Raji (cell line): Measurements from ENCODE around the gene FRMD1.

Experiments used
- POLR2A ChIP-seq: IDR thresholded peaks from 2 replicates; pipeline ENCODE4 v1.6.1; 2011; ENCODE audit warnings: low read depth, low read length, control low read depth; ENCODE audit not compliant: insufficient read depth

FRMD1 gene

DNA sequence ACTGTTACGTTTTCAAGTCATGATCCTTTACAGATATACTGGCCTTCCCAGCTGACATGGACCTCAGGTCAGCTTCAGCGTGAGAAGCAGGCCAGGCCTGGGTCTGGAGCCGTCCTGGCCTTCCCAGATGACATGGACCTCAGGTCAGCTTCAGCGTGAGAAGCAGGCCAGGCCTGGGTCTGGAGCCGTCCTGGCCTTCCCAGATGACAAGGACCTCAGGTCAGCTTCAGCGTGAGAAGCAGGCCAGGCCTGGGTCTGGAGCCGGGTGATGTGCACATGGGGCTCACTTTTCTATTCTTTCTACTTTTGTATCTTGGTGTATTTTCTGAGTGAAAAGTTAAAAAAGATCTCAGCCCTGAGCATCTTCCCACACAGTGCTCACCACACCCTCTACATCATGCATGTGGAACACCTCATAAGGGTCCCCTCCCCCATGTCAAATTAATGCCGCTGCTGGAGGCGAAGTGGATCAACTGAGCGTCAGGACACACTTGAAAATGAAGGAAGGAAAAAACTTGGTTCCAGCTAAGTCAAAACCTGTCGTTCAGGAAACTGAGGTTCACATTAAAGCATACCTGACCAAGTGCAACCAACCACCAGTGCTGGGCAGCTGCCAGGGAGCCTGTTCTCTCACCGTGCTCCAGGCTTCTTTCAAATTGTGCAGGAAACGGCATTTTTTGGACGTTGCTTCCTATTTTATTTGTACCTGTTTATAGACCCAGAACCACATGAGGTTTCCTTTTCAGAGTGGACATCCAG, 49.4 kb downstream of the FRMD1 start:
- no peak for TF ChIP-seq POLR2A

DNA sequence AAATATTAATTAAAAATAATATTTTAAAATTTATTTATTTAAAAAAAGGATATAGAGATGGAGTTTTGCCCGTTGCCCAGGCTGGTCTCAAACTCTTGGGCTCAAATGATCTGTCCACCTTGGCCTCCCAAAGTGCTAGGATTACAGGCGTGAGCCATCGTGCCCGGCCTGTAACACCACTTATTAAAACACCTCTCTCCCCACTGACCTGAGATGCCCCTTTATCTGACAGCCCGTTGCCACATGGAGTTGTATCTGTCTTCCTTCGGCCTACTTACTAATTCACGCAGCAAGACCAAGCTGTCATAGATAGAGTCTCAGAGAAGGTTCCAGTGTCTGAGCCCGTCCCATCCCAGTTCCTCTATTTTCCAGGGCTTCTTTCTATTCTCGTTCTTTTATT, 50.8 kb downstream of the FRMD1 start:
- no peak for TF ChIP-seq POLR2A

DNA sequence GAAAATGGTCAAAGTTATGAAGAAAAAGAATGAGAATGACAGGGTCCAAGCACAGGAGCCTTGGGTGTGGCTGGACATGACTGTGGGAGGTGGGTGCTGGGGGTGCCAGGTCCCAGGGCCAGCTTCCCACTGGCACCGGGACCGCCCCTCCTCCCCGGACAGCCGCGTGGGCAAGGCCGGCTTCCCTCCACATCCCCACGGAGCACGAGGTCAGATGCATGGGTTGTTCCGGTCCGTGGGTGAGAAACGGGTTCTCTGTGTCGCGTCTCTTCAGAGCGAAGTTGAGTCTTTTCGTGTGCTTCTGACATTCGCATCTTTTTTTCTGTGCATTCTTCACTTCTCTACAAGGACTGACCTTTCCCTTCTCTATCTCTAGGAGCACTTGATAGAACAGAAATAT, 51.5 kb downstream of the FRMD1 start:
- TF ChIP-seq POLR2A = no peak

DNA sequence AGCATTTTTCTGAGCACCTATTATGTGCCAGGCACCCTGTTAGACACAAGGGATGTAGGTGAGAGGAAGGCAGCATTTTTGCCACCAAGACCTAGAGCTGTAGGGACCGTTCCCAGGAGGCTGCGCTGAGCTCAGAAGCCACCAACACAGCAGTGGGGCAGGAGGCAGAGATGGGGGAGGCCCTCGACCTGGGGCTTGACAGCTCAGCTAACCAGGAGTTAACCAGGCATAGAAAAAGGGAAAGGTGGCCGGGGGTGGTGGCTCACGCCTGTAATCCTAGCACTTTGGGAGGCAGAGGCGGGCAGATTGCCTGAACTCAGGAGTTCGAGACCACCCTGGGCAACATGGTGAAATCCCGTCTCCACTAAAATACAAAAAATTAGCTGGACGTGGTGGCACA, 52.1 kb downstream of the FRMD1 start:
- TF ChIP-seq POLR2A = no peak

DNA sequence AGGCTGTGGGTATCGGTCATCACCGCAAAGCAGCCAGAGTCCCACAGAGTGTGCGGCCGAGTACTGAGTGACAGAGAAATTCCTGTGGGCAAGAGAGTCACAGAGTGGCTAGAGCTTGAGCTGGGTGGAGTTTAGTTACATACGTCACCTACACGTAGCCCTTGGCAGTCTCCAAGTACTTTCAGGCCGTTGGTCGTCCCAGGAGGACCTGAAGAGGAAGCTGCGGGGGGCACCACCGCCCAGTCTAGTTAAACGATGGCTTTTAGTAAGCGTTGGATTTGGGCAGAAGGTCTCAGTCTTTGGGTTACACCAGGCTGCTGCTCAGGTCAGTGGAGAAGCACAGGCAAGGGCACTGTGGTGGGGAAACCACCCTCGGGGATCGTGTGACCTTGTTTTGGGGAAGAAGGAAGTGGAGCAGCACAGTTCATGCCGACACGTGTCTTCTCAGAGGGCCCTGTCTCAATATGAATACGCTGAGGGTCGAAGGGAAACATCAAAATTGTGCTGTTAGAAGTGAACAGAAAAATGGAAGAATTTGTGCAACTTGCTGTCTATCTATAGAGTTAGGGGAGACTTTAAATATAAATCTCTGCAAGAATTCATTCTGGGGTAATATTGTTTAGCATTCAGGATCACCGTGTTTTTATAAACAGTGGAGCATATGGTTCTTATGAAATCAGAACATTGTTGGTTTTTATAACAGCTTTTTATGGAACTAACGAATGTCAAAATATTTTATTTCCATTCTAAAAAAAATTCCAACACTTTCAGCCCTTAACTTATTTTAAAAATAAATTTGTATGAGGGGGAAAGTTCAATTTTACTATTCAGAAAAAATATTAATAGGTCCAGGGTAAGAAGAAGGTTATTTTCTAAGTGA, 52.9 kb downstream of the FRMD1 start:
- TF ChIP-seq POLR2A = no peak

DNA sequence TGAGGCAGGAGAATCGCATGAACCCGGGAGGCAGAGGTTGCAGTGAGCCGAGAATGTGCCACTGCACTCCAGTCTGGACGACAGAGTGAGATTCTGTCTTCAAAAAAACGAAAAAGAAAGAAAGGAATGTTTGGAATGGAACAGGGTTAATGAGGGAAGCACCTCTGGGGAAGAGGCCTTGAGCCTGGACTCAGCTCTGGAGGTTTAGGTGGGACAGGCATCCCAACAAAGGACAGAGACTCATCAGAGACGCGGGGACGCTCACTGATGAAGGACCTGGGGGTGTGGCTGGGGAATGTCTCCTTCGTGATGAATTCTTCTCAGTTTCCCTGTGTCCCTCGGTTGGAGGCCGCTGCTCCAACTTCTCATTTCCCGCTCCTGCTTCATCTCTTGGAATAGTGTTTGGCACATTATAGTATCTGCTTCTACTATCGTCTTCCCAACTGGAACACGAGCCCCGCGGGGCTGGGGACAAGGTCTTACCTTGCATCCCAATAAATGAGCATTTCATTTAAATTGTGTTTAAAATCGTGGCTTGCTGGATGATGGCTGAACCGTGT, 54.0 kb downstream of the FRMD1 start:
- TF ChIP-seq POLR2A = no peak

DNA sequence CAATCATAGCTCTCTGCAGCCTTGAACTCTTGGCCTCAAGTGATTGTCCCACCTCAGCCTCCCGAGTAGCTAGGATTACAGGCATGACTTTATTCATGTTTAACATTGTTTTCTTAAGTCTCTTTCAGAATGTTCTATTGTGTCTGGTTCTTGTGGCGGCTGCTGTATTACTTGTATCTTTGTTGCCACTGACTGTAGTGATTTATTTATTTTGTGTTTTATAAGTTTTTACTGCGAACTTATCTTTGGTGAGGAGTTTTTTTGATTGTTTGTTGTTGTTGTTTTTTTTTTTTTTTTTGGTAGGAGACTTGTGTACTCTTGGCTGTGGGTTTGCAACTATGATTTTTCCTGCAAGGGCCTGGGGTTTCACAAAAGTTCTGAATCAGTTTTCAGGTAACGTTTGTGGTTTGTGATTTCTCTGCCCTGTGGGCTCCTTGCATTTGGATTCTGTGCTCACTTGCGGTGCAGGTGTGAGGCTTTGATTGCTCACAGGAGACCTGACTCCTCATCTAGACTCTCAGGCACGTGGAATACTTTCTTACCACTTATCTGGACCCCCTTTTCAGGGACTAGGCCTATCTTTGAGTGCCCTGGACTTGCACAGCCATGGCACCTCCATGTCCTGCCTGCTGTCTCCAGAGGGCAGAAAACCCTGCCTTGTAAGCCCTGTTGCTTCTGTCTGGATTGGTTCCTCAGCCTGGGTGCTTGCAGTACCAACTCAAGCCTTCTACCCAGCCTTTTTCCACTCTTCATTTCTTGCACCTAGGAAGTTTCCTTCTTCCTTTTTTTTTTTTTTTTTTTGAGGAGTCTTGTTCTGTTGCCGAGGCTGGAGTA, 56.3 kb downstream of the FRMD1 start:
- no peak for TF ChIP-seq POLR2A

DNA sequence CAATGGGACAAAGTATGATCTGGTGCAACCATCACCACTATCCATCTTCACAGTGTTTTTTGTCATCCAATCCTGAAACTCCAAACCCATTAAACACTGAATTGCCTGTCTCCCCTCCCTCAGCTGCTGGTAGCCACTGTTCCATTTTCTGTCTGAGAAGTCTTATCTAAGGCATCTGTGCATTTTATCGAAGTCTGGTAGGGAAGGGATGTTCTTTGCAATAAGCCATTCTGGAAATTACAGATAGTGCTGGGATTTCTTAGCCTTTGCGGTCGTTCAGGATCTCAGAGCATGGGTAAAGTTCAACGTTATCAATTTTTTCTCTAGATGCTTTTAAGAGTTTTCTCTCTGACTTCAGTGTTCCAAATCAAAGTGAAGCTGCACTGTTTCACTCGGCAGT, 57.4 kb downstream of the FRMD1 start:
- no peak for TF ChIP-seq POLR2A

DNA sequence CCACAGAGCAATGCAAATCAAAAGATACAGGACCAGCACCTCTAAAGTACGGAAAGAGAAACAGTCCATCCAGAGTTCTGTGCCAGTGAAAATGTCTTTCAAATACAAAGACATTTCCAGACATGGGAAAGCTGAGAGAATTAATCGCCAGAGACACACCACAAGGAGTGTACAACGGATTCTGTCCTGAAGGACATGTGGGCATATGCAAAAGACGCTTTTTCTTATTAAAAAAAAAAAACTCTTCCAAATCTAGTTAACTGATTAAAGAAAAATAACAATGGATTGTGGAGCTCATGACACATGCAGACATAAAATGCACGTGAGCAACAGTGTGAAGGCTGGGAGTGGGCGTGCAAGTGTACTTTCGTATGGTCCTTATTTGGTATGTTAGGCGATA, 58.8 kb downstream of the FRMD1 start:
- TF ChIP-seq POLR2A = no peak

DNA sequence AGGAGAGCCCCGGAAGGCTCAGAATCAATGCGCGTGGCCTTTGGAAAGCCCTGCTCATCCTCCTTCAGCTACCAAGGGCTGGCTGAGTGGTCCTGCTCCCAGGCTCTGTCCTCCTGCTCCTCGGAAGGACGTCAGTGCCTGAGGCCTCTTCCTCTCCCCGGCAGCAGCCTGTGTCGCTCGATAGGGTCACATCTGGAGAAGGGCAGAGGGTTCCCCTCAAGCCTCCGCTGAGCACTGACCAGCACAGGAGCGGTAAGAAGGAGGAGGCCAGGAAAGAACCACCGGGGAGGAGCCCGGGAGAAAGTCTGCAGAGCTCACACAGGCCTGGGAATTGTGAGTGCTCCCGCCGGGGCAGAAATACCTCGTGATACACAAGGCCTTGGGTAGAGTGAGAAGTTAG, 60.3 kb downstream of the FRMD1 start:
- TF ChIP-seq POLR2A = no peak

DNA sequence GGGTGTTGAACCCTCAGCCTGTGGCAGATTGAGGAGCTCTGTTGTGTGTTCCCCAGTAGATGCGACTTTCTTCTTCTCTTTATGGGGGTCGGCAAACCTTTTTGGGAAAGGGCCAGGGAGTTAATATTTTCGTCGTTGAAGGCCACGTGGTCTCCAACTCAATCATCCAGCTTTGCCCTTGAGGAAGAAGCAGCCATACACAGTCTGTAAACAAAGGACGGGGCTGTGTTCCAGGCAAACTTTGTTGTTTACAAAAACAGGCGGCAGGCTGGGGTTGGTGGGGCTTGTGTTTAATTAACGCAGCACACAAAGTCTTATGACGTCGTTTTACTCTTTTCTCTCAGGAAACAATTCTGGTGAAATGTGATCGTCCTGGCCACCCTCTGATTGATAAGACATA, 61.4 kb downstream of the FRMD1 start:
- no peak for TF ChIP-seq POLR2A

DNA sequence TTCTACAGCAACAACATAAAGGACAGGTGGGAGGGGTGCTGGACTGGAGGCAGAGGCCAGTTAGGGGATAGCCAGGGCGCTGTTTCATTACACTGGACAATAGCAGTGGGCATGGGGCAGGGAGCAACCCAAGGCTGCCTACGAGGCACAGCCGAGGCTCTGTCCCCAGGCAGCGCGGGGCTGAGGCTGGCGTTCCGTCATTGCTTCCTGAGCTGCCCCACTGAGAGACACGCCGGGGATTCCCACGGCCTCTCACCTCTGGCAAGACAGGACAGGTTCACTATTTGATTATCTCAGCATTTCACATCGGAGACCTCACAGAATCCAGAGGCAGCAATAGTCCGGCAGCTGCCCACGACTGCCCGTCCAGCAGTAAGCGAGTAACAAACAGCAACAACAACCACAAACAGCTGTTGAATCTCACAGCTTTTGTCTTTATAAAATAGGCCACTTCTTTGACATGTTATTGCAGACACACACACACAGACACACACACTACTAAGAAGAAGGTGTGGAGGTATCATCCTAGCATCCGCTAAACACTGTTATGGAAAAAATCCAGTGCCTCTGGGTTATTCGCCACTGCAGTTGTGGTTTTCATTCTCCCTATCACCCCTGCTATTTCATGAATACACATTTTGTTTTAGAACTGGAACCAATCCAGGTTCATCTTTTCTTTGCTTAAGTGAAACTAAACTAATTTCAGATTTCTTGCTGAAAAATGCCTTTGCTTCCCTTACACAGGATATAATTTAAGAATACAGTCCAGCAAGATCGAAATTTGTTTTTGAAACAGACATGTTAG, 62.1 kb downstream of the FRMD1 start:
- no peak for TF ChIP-seq POLR2A

DNA sequence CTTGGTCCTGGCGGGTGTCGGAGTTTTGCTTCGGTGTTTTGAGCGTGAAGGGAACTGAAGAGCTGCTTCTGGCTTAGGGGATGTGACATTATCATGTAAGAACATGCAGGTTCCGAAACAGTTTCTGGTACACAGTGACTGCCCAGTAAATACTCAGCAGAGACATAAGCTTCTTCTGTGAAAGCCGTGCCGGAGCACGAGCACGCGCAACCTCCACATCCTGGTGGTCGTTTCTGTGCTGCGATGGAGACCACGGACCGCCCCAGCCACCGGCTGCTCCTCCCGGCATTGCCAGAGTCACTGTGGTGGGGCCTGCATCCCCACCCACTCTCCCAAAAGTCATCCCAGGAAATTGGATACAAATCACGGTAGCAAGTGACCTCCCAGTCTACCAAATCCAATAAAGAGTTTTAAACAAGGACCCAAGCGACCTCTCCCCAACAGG, 62.8 kb downstream of the FRMD1 start:
- no peak for TF ChIP-seq POLR2A

DNA sequence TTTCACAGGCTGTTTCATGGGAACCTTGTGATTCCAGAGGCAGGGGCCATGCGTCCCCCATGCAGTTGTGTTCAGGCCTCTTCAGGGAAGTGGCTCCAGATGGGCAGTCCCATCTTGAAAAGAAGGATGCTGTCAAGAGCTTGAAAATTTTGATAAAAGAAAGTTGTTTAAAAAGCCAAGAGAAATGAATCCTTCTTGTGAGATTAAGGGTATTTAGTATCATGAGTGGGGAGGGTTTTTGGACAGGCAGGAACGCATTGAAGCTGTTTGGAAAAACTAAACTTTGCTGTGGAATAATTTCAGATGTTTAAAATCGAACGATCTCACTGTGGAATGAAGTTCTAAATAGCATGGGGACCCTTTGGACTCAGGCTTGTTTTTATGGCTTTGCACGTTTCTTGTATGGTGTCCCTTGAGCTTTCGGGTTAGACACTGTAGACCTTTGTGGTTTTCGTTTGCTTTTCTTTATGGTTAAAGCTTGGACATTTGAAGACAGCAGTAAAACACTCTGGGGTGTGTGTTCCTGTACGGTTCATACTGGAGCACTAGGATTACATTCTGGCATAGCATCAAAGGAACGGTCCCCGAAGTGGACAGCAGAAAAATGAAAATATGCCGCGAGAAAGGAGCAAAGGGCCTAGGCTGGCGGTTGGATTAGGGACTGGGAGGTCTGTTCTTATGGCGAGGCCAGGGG, 63.4 kb downstream of the FRMD1 start:
- no peak for TF ChIP-seq POLR2A
